SU-DHL-6 (cell line): ENCODE results near the gene GNL3.

Source experiments
- CTCF ChIP-seq: fragments of 200-600 bp; sonication (generic); IDR thresholded peaks from one replicate; pipeline ENCODE4 v1.5.1; 2017; ENCODE audit warnings: antibody characterized with exemption, mild to moderate bottlenecking, low read length, moderate library complexity; ENCODE audit not compliant: insufficient read depth, poor library complexity, severe bottlenecking
- EZH2phosphoT487 ChIP-seq: fragments of 200-600 bp; sonication (generic), shearing (Covaris generic); conservative IDR thresholded peaks from 2 replicates; pipeline ENCODE4 v1.6.1; 2018; ENCODE audit warnings: mild to moderate bottlenecking, antibody characterized with exemption, low read length, moderate library complexity, mixed read lengths

DNA sequence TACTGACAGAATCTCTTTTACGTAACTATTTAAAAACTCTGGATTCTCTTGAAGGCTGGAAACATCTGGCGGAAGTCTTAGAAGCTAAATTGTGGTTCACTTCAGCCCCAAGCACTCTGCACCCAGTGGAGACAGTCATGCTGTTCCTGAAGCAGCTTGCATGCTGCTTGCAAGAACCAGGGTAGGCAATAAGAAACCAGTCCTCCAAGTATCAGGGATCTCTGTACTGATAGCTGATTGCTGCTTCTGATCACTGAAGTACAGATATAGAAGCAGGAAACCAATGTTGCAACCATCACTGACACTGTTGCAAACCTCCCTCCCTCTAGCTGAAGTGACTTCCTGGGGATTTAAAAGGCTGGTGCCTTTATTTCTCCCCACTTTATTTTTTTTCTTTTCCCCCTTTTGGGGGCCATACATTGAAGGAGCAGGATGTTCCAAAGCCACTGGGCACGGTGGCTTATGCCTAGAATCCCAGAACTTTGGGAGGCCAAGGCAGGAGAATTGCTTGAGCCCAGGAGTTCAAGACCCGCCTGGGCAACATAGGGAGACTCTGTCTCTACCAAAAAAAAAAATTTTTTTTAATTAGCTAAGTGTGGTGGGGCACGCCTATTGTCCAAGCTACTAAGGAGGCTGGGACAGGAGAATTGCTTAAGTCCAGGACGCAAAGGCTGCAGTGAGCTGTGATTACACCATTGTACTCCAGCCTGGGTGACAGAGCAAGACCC lies 35.3 kb downstream of the GNL3 start:
- no peak for TF ChIP-seq CTCF
- TF ChIP-seq EZH2phosphoT487: no peak
